ENCODE data around the gene SCGN.

DNA sequence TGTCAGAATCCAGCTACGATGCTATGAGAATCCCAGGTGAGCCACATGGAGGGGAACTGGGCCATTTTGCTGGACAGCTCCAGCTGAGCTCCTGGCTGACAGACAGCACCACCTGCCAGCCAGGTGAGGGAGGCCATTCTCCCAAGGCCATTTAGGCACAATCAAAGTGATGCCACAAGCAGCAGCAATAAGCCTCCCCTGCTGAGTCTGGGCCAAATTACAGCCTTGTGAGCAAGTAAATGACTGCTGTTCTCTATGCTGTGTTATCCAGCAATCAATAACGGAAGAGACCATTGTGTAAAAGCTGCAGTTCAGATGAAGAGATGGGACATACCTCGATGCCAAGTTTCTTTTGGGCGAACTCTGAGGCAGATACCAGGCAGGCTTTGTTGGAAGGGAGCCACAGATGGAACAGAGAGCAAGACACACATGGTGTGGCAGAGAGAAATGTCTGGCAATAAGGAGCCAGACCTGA lies 14.0 kb upstream of the SCGN start:
- TF ChIP-seq, protein P1, sequence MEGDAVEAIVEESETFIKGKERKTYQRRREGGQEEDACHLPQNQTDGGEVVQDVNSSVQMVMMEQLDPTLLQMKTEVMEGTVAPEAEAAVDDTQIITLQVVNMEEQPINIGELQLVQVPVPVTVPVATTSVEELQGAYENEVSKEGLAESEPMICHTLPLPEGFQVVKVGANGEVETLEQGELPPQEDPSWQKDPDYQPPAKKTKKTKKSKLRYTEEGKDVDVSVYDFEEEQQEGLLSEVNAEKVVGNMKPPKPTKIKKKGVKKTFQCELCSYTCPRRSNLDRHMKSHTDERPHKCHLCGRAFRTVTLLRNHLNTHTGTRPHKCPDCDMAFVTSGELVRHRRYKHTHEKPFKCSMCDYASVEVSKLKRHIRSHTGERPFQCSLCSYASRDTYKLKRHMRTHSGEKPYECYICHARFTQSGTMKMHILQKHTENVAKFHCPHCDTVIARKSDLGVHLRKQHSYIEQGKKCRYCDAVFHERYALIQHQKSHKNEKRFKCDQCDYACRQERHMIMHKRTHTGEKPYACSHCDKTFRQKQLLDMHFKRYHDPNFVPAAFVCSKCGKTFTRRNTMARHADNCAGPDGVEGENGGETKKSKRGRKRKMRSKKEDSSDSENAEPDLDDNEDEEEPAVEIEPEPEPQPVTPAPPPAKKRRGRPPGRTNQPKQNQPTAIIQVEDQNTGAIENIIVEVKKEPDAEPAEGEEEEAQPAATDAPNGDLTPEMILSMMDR (IDR thresholded peaks at IDR 0.05): no peak
- TF ChIP-seq, protein P2, sequence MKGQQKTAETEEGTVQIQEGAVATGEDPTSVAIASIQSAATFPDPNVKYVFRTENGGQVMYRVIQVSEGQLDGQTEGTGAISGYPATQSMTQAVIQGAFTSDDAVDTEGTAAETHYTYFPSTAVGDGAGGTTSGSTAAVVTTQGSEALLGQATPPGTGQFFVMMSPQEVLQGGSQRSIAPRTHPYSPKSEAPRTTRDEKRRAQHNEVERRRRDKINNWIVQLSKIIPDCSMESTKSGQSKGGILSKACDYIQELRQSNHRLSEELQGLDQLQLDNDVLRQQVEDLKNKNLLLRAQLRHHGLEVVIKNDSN (CRISPR knock-in tag; IDR thresholded peaks at IDR 0.05): no peak
- TF ChIP-seq, protein P3, sequence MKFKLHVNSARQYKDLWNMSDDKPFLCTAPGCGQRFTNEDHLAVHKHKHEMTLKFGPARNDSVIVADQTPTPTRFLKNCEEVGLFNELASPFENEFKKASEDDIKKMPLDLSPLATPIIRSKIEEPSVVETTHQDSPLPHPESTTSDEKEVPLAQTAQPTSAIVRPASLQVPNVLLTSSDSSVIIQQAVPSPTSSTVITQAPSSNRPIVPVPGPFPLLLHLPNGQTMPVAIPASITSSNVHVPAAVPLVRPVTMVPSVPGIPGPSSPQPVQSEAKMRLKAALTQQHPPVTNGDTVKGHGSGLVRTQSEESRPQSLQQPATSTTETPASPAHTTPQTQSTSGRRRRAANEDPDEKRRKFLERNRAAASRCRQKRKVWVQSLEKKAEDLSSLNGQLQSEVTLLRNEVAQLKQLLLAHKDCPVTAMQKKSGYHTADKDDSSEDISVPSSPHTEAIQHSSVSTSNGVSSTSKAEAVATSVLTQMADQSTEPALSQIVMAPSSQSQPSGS (CRISPR knock-in tag; IDR thresholded peaks at IDR 0.05; ENCODE audit: borderline replicate concordance, low read depth): no peak
- TF ChIP-seq SP1 (CRISPR knock-in tag; conservative IDR thresholded peaks at IDR 0.05): no peak
